ENCODE measurements around the gene CCDC80.

Gene CCDC80

DNA sequence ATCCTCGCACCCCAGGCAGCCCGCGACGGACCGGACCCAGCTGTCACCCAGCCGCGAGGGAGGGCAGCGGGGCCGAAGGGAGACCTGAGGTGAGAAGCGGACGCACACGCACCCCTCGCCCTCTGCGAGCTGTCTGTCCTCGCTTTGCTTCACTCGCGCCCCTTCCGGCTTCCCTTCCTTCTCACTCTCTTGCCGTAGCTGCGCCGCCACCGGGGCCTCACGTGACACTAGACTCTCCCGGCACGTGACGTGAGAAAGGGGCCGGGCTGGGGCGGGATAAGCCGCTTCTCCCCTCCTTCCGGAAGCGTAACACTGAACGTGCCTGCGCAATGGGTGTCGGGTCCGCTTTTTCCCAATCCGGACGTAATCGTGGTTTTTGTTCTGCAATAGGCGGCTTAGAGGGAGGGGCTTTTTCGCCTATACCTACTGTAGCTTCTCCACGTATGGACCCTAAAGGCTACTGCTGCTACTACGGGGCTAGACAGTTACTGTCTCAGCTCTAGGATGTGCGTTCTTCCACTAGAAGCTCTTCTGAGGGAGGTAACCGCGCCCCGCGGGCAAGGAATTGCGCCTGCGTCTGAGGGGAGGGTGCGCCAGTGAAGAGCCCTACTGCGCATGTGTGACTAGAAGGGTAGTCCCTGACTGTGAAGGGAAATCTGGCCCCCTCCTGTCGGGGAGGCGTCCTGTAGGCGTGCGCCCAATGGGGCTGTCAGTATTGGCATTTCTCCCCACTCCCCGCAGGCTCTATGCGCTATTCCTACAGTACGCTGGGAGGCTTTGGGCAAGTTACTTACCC is 79.0 kb downstream of the CCDC80 start, which contains the start of the genes ATG3 and SLC35A5:
TSS of gene ATG3 (minus strand) at position 229 of the 796 bp plus-strand sequence. CDS start 434 bp downstream, outside the sequence.
TSS of gene SLC35A5 (plus strand) at position 312 of the 796 bp plus-strand sequence. CDS start 1,359 bp downstream, outside the sequence.
- H3K36me3 Mint-ChIP-seq (ENCODE audit: insufficient read depth): peaks cover 22% of the 10 kb centered on the region
- DNase-seq (ENCODE audit: low spot score in 2 of 2): peak; percentile 99 to 100
- peaks cover 46% of the 10 kb centered on the region for H3K4me1 Mint-ChIP-seq
- ATAC-seq (replicated peaks; ENCODE audit: extremely low read depth, poor library complexity, severe bottlenecking): peak; percentile 83
- no peaks in the 10 kb centered on the region for H3K9me3 Mint-ChIP-seq
- peak within 1 kb of the TSS; percentile 97 for H3K4me3 Mint-ChIP-seq
- no peaks in the 10 kb centered on the region for H3K27me3 Mint-ChIP-seq
- peak within 1 kb of the TSS; percentile 97 for H3K27ac Mint-ChIP-seq (ENCODE audit: low read depth)

DNA sequence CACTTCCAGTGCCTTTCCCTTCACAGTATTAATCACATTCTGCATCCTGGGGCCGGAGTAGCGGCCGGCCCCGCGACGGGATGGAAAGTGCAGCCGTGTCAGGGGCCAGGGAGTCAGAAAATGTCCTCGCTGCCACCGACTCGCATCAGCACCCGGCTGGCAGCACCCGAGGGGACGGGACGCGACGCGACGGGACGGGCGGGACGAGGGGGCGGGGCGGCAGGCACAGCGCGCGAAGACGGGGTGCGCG is 79.5 kb downstream of the CCDC80 start:
- peak overlapping the region; percentile 97 for H3K4me3 Mint-ChIP-seq
- no peak for DNase-seq (ENCODE audit: low spot score in 2 of 2)
- ATAC-seq (replicated peaks; ENCODE audit: extremely low read depth, poor library complexity, severe bottlenecking): peak; percentile 44
- H3K36me3 Mint-ChIP-seq (ENCODE audit: insufficient read depth): peaks cover 25% of the 10 kb centered on the region
- peaks cover 42% of the 10 kb centered on the region for H3K4me1 Mint-ChIP-seq
- H3K27ac Mint-ChIP-seq (ENCODE audit: low read depth): peak overlapping the region; percentile 97
- H3K27me3 Mint-ChIP-seq: no peaks in the 10 kb centered on the region
- H3K9me3 Mint-ChIP-seq: no peaks in the 10 kb centered on the region

- peak; percentile 22 for ATAC-seq (replicated peaks; ENCODE audit: extremely low read depth, poor library complexity, severe bottlenecking)
- Mint-ChIP-seq H3K4me1 (peaks cover 43% of the 10 kb centered on the region), H3K9me3 (no peaks in the 10 kb centered on the region), H3K36me3 (ENCODE audit: insufficient read depth) (peaks cover 28% of the 10 kb centered on the region), H3K27ac (ENCODE audit: low read depth) (peak overlapping the region; percentile 97), H3K4me3 (peak overlapping the region; percentile 97), H3K27me3 (no peaks in the 10 kb centered on the region)
- peak in 1 of 2 donors; percentile 47 for DNase-seq (ENCODE audit: low spot score in 2 of 2)
Measured at GRCh38 chr3:112560721-112561483, 80.0 kb downstream of the CCDC80 start.

DNA sequence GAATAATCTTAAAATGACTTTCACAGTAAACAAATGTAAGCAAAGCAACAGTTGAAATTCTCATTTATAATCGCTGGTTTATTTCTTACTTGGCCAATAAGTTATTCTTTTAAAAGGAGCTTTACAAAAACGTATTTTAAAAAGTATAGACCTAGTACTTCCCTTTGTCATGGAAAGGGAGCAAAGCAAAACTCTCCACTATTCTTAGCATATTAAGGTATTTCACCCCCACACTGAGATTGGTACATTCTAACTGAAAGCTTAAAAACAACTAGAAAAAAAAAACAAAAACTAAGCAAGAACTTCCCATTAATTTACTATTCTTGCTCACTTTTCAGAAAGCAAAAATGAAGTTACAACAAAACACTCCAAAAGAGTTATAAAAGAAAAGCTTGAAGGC is 80.6 kb downstream of the CCDC80 start:
- peaks cover 49% of the 10 kb centered on the region for H3K4me1 Mint-ChIP-seq
- H3K9me3 Mint-ChIP-seq: no peaks in the 10 kb centered on the region
- H3K36me3 Mint-ChIP-seq (ENCODE audit: insufficient read depth): peaks cover 31% of the 10 kb centered on the region
- ATAC-seq (replicated peaks; ENCODE audit: extremely low read depth, poor library complexity, severe bottlenecking) (no peak), DNase-seq (ENCODE audit: low spot score in 2 of 2) (no peak)
- peak overlapping the region; percentile 97 for H3K27ac Mint-ChIP-seq (ENCODE audit: low read depth)
- peak overlapping the region; percentile 97 for H3K4me3 Mint-ChIP-seq
- H3K27me3 Mint-ChIP-seq: no peaks in the 10 kb centered on the region

- Mint-ChIP-seq H3K27ac (ENCODE audit: low read depth) (no peak overlapping the region), H3K4me3 (no peak overlapping the region), H3K4me1 (peaks cover 46% of the 10 kb centered on the region), H3K9me3 (no peaks in the 10 kb centered on the region), H3K27me3 (no peaks in the 10 kb centered on the region), H3K36me3 (ENCODE audit: insufficient read depth) (peaks cover 31% of the 10 kb centered on the region)
- ATAC-seq (replicated peaks; ENCODE audit: extremely low read depth, poor library complexity, severe bottlenecking) (no peak), DNase-seq (ENCODE audit: low spot score in 2 of 2) (no peak)
Measured at GRCh38 chr3:112557976-112558375, 83.0 kb downstream of the CCDC80 start.

- no peak overlapping the region for H3K4me3 Mint-ChIP-seq
- DNase-seq (ENCODE audit: low spot score in 2 of 2) (no peak), ATAC-seq (replicated peaks; ENCODE audit: extremely low read depth, poor library complexity, severe bottlenecking) (peak; percentile 52)
- peaks cover 19% of the 10 kb centered on the region for H3K36me3 Mint-ChIP-seq (ENCODE audit: insufficient read depth)
- no peaks in the 10 kb centered on the region for H3K9me3 Mint-ChIP-seq
- H3K27me3 Mint-ChIP-seq: no peaks in the 10 kb centered on the region
- H3K27ac Mint-ChIP-seq (ENCODE audit: low read depth): peak overlapping the region; percentile 27
- H3K4me1 Mint-ChIP-seq: peaks cover 45% of the 10 kb centered on the region
Measured at GRCh38 chr3:112555535-112556170, 85.3 kb downstream of the CCDC80 start.

DNA sequence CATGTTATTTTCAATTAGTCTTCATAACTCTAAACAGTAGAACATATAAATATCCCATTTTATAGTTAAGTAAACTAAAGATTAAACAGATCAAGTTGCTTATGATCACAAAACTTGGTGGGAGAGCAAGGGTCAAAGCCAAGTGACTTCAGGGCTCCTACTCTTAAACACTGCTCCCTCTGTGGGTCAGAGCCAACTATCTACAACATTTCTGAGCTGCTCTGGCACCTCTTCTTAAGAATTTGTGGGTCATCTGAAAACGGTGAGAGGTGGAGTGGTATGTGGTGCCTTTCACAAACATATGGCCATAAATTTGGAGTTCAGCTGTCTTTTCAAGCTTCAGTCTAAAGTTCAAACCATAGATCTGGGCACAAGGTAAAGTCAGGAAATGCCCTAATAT is 90.1 kb downstream of the CCDC80 start:
- no peaks in the 10 kb centered on the region for H3K9me3 Mint-ChIP-seq
- H3K27ac Mint-ChIP-seq (ENCODE audit: low read depth): no peak overlapping the region
- no peak overlapping the region for H3K4me3 Mint-ChIP-seq
- peaks cover 23% of the 10 kb centered on the region for H3K36me3 Mint-ChIP-seq (ENCODE audit: insufficient read depth)
- no peaks in the 10 kb centered on the region for H3K27me3 Mint-ChIP-seq
- H3K4me1 Mint-ChIP-seq: peaks cover 29% of the 10 kb centered on the region
- ATAC-seq (replicated peaks; ENCODE audit: extremely low read depth, poor library complexity, severe bottlenecking): no peak
- DNase-seq (ENCODE audit: low spot score in 2 of 2): no peak
